MM.1S (cell line): Measurements from ENCODE around the gene PPP1R3C.

Experiments
- DNase-seq: peaks from one replicate; pipeline ENCODE4 v3.0.0-alpha.2; 2015
- H2AFZ ChIP-seq: fragments of 300-600 bp; sonication (generic); 2 replicates; pipeline ENCODE4 v1.6.0; 2016; ENCODE audit warnings: antibody characterized with exemption, low read length
- H3F3A ChIP-seq: fragments of 300-600 bp; sonication (generic); 2 replicates; pipeline ENCODE4 v1.6.1; 2016; ENCODE audit warnings: mild to moderate bottlenecking, antibody characterized with exemption, low read length, moderate library complexity, mixed read lengths; ENCODE audit not compliant: insufficient read depth
- H3K27ac ChIP-seq: fragments of 300-600 bp; sonication (generic); 2 replicates; pipeline ENCODE4 v1.5.1; 2016; ENCODE audit warnings: mild to moderate bottlenecking, low read length
- H3K27me3 ChIP-seq: fragments of 300-600 bp; sonication (generic); replicated peaks from 2 replicates; pipeline ENCODE4 v1.6.0; 2016; ENCODE audit warnings: low read length; ENCODE audit not compliant: insufficient read depth
- H3K36me3 ChIP-seq: fragments of 300-600 bp; sonication (generic); replicated peaks from 2 replicates; pipeline ENCODE4 v1.6.1; 2016; ENCODE audit warnings: mild to moderate bottlenecking, low read length, mixed read lengths; ENCODE audit not compliant: insufficient read depth
- H3K4me1 ChIP-seq: fragments of 300-600 bp; sonication (generic); 2 replicates; pipeline ENCODE4 v1.6.1; 2016; ENCODE audit warnings: low read length, mixed read lengths
- H3K4me2 ChIP-seq: fragments of 300-600 bp; sonication (generic); 2 replicates; pipeline ENCODE4 v1.6.0; 2016; ENCODE audit warnings: low read depth, low read length
- H3K4me3 ChIP-seq: fragments of 300-600 bp; sonication (generic); 2 replicates; pipeline ENCODE4 v1.5.1; 2016; ENCODE audit warnings: low read length, mixed read lengths
- H3K79me2 ChIP-seq: fragments of 300-600 bp; sonication (generic); 2 replicates; pipeline ENCODE4 v1.6.1; 2016; ENCODE audit warnings: mixed run types, low read length, mixed read lengths
- H3K9ac ChIP-seq: fragments of 300-600 bp; sonication (generic); 2 replicates; pipeline ENCODE4 v1.6.1; 2016; ENCODE audit warnings: low read length, mixed read lengths
- H3K9me2 ChIP-seq: fragments of 300-600 bp; sonication (generic); replicated peaks from 2 replicates; pipeline ENCODE4 v1.6.1; 2016; ENCODE audit warnings: mild to moderate bottlenecking, low read length, mixed read lengths; ENCODE audit not compliant: insufficient read depth
- H3K9me3 ChIP-seq: fragments of 300-600 bp; sonication (generic); replicated peaks from 2 replicates; pipeline ENCODE4 v1.6.1; 2016; ENCODE audit warnings: mild to moderate bottlenecking, low read length, mixed read lengths; ENCODE audit not compliant: insufficient read depth
- H4K20me1 ChIP-seq: fragments of 300-600 bp; sonication (generic); 2 replicates; pipeline ENCODE4 v1.6.1; 2016; ENCODE audit warnings: mild to moderate bottlenecking, low read length, moderate library complexity, mixed read lengths; ENCODE audit not compliant: insufficient read depth
- EZH2 ChIP-seq: fragments of 300-600 bp; sonication (generic); optimal IDR thresholded peaks from 2 replicates; pipeline ENCODE3; 2017; ENCODE audit warnings: low read depth, mild to moderate bottlenecking, antibody characterized with exemption, low read length, mixed read lengths
- EZH2phosphoT487 ChIP-seq: fragments of 300-600 bp; sonication (generic); IDR thresholded peaks from 2 replicates; pipeline ENCODE4 v1.6.1; 2018; ENCODE audit warnings: antibody characterized with exemption, low read length
- TF ChIP-seq, protein P1 (sequence below): fragments of 300-600 bp; sonication (generic); IDR thresholded peaks from 2 replicates; pipeline ENCODE4 v1.5.1; 2016; ENCODE audit warnings: antibody characterized with exemption, low read length, mixed read lengths

Gene PPP1R3C

DNA sequence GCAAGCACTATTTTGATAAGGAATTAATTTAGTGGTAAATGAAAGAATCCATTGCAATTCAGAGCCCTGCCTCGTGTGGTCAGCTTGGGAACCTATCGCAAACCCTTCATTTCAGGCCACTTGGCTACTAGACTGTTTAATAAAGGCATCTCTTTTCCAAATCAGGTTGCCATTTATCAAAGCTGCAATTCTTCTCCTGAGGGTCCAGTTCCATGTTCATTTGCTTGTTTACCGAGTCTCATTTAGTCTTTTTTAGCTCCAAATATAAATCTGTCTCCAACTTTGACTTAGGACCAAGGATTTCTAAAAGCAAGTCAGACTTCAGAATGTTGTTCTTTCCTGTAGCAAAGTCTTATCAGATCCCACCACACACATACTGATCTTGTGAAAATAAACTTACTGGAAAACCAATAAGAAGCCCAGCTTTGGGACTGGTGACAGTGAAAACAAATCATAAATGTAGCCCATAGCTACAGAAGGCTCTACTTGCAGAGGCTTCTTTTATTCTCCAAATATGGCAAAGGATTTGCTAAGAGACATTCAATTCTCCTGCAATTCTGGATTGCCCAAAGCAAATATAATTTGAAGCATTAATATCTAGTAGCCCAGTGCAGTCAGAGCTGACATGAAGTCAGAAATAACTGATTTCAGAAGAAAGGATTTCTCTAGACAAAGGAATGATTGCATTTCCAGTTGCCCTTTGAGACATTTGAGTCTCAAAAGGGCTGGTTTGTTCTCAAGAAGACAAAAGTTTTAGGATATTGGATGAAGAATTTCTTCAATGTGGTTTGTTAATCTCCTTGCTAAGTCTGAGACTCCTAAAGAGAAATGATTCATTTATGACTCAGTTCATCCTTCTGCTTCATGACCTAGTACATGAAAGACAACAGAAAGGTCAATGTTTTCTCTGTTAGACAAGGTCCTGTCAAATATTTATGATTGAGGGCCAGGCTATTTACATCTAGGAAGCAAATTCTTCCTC lies 28.0 kb downstream of the PPP1R3C start:
- no peak for DNase-seq
- H3F3A ChIP-seq = no peaks in the 10 kb centered on the region
- TF ChIP-seq EZH2 (no peak), EZH2phosphoT487 (no peak)
- TF ChIP-seq, protein P1, sequence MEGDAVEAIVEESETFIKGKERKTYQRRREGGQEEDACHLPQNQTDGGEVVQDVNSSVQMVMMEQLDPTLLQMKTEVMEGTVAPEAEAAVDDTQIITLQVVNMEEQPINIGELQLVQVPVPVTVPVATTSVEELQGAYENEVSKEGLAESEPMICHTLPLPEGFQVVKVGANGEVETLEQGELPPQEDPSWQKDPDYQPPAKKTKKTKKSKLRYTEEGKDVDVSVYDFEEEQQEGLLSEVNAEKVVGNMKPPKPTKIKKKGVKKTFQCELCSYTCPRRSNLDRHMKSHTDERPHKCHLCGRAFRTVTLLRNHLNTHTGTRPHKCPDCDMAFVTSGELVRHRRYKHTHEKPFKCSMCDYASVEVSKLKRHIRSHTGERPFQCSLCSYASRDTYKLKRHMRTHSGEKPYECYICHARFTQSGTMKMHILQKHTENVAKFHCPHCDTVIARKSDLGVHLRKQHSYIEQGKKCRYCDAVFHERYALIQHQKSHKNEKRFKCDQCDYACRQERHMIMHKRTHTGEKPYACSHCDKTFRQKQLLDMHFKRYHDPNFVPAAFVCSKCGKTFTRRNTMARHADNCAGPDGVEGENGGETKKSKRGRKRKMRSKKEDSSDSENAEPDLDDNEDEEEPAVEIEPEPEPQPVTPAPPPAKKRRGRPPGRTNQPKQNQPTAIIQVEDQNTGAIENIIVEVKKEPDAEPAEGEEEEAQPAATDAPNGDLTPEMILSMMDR = no peak
- H3K4me1 ChIP-seq = no peaks in the 10 kb centered on the region
- no peak overlapping the region for H3K4me3 ChIP-seq
- no peaks in the 10 kb centered on the region for H3K9me3 ChIP-seq
- no peaks in the 10 kb centered on the region for H3K36me3 ChIP-seq
- no peaks in the 10 kb centered on the region for H3K27me3 ChIP-seq
- no peaks in the 10 kb centered on the region for H4K20me1 ChIP-seq
- no peak overlapping the region for H3K4me2 ChIP-seq
- H3K79me2 ChIP-seq = no peaks in the 10 kb centered on the region
- no peaks in the 10 kb centered on the region for H3K9me2 ChIP-seq
- H3K27ac ChIP-seq = no peak overlapping the region
- H3K9ac ChIP-seq = no peak overlapping the region
- H2AFZ ChIP-seq = no peak overlapping the region

DNA sequence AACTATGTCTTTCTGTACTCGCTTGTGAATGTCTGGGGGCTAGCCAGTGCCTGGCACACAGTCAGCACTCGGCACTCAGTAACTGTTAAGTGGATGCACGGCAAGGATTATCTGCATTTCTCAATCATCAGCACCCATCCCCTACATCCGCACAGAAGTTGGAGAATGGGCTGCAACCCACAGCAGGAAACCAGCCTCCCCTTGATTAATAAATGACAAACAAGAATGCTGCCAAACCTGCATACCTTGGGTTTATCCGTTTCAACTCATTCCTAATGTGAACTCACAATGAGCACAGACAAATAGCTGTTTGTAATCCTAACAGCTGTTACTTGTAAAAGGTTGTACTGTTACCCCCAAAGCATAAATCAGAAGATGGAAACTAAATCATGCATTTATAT lies 28.9 kb downstream of the PPP1R3C start:
- no peaks in the 10 kb centered on the region for H3K4me1 ChIP-seq
- no peaks in the 10 kb centered on the region for H3K79me2 ChIP-seq
- no peaks in the 10 kb centered on the region for H3K9me3 ChIP-seq
- H3K4me3 ChIP-seq = no peak overlapping the region
- DNase-seq = no peak
- no peaks in the 10 kb centered on the region for H3K9me2 ChIP-seq
- H3K27ac ChIP-seq = no peak overlapping the region
- TF ChIP-seq EZH2phosphoT487 = no peak
- no peaks in the 10 kb centered on the region for H4K20me1 ChIP-seq
- no peaks in the 10 kb centered on the region for H3K36me3 ChIP-seq
- no peak overlapping the region for H3K4me2 ChIP-seq
- no peak overlapping the region for H3K9ac ChIP-seq
- H3K27me3 ChIP-seq = no peaks in the 10 kb centered on the region
- no peak overlapping the region for H2AFZ ChIP-seq
- no peaks in the 10 kb centered on the region for H3F3A ChIP-seq

DNA sequence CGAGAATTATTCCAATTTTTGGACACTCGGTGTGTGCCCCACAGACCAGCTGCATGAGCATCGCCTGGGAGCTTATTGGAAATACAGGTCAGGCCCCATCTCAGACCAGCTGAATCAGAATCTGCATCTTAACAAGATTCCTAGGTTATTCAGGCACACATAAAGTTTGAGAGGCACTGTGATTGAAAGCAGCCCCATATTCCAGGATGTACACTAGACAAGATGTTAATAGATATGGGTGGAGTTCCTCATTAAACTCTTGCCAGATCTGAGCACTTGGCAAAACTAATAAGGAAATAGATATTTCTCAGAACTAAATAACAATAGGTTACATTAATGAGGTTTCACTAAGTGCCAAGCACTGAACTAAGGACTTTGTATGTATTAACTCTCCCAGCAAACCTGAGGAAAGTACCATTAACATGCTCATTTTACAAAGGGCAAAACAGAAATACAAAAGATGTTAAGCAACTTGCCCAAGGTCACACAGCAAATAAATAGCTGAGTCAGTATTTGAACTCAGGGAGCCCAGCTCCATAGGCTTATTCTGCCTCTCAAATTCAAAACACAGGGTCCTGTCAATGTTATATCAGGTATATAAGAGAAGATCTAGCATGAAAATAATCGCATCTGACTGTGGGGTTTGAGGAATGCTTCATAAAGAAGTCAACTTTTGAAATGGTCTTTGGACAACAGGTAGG lies 29.9 kb downstream of the PPP1R3C start:
- no peak overlapping the region for H3K4me3 ChIP-seq
- H3K9ac ChIP-seq = no peak overlapping the region
- H3K9me2 ChIP-seq = no peaks in the 10 kb centered on the region
- no peaks in the 10 kb centered on the region for H3K36me3 ChIP-seq
- no peaks in the 10 kb centered on the region for H4K20me1 ChIP-seq
- no peaks in the 10 kb centered on the region for H3K9me3 ChIP-seq
- H3F3A ChIP-seq = no peaks in the 10 kb centered on the region
- no peak overlapping the region for H3K27ac ChIP-seq
- no peaks in the 10 kb centered on the region for H3K27me3 ChIP-seq
- TF ChIP-seq EZH2phosphoT487 (no peak), EZH2 (no peak)
- TF ChIP-seq, protein P1 = no peak
- H2AFZ ChIP-seq = no peak overlapping the region
- H3K4me1 ChIP-seq = no peaks in the 10 kb centered on the region
- H3K79me2 ChIP-seq = no peaks in the 10 kb centered on the region
- H3K4me2 ChIP-seq = no peak overlapping the region
- no peak for DNase-seq
